Progenitor cell of endocrine pancreas (in vitro differentiated cells): ENCODE results near the gene ALDH1L1. TPM values are rescaled to one million over a fixed set of nuclear protein-coding genes. Genes with fewer than 3 reads are reported as not detected.

Experiments
- DNase-seq: peaks from one replicate; pipeline ENCODE4 v3.0.0; 2021; ENCODE audit warnings: low spot score; ENCODE audit not compliant: unreplicated experiment
- H3K27ac Mint-ChIP-seq: 2 replicates; pipeline ENCODE4 v1.8.0; 2021; ENCODE audit warnings: mild to moderate bottlenecking, moderate library complexity, mixed read lengths
- H3K27me3 Mint-ChIP-seq: 2 replicates; pipeline ENCODE4 v1.8.0; 2021; ENCODE audit warnings: mixed read lengths
- H3K36me3 Mint-ChIP-seq: 2 replicates; pipeline ENCODE4 v1.8.0; 2022; ENCODE audit warnings: mixed read lengths; ENCODE audit not compliant: insufficient read depth
- H3K4me1 Mint-ChIP-seq: 2 replicates; pipeline ENCODE4 v1.8.0; 2021; ENCODE audit warnings: low read depth, mixed read lengths
- H3K4me3 Mint-ChIP-seq: 2 replicates; pipeline ENCODE4 v1.8.0; 2021; ENCODE audit warnings: low read depth, mild to moderate bottlenecking, moderate library complexity, mixed read lengths
- H3K9me3 Mint-ChIP-seq: 2 replicates; pipeline ENCODE4 v1.8.0; 2021; ENCODE audit warnings: low read depth, mixed read lengths
- total RNA-seq: library from RNA; stranded (reverse); gene quantifications from 2 replicates; pipeline ENCODE4 v1.2.1, GENCODE V29; 2021
- TF ChIP-seq, protein P1 (sequence below): fragments of 200-600 bp; sonication (generic); IDR thresholded peaks from one replicate; pipeline ENCODE4 v1.5.0; 2021; ENCODE audit warnings: antibody characterized with exemption, mild to moderate bottlenecking; ENCODE audit not compliant: unreplicated experiment

The ALDH1L1 gene
- total RNA-seq, 1 donor from 2014 or later, result 3.1 TPM

DNA sequence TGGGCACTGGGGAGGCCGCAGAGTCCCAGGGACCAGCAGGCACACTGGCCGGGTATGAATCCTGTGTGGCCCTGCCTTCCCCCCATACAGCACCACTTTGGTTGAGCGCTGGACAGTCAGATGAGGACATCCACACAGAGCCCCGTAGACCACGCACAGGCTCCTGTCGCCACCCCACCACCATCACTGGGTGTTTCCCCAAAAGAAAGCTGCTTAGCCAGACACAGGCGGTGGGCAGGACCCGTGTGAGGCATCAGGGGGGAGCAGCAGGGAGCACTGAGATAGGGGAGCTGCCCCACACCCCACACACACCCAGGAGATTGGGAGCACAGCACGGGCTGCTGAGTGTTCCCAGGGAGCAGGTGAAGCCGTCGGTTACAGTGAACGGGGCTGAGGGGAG lies 54.1 kb downstream of the ALDH1L1 start:
- TF ChIP-seq, protein P1, sequence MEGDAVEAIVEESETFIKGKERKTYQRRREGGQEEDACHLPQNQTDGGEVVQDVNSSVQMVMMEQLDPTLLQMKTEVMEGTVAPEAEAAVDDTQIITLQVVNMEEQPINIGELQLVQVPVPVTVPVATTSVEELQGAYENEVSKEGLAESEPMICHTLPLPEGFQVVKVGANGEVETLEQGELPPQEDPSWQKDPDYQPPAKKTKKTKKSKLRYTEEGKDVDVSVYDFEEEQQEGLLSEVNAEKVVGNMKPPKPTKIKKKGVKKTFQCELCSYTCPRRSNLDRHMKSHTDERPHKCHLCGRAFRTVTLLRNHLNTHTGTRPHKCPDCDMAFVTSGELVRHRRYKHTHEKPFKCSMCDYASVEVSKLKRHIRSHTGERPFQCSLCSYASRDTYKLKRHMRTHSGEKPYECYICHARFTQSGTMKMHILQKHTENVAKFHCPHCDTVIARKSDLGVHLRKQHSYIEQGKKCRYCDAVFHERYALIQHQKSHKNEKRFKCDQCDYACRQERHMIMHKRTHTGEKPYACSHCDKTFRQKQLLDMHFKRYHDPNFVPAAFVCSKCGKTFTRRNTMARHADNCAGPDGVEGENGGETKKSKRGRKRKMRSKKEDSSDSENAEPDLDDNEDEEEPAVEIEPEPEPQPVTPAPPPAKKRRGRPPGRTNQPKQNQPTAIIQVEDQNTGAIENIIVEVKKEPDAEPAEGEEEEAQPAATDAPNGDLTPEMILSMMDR, result no peak
- H3K36me3 Mint-ChIP-seq, result no peaks in the 10 kb centered on the region
- H3K9me3 Mint-ChIP-seq, result no peaks in the 10 kb centered on the region
- no peak for DNase-seq
- no peak overlapping the region for H3K4me3 Mint-ChIP-seq
- peaks cover 2% of the 10 kb centered on the region for H3K27me3 Mint-ChIP-seq
- H3K4me1 Mint-ChIP-seq, result no peaks in the 10 kb centered on the region
- no peak overlapping the region for H3K27ac Mint-ChIP-seq

DNA sequence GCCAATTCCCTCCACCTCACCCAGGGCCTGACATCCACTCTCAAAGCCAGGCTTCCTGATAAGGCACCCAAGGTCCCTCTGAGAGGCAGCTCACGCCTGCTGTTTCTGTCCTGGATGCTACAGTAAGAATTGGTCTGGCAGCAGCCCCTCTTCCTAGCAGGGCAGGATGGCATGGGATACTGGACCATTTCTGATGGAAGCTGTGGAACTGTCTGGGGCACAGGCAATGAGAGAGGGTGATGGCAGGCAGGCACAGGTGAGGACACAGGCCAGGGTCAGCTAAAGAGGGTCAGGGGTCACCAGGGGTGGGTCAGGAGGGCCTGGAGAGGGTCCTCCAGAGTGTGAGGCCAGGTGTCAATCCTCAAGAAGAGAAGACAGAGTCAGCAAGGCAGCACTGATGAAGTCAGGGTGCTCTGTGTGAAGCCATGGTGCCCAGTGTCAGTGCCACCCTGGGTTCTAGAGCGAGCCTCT lies 54.6 kb downstream of the ALDH1L1 start:
- Mint-ChIP-seq H3K27ac (no peak overlapping the region), H3K4me3 (no peak overlapping the region), H3K9me3 (no peaks in the 10 kb centered on the region), H3K27me3 (peaks cover 2% of the 10 kb centered on the region), H3K4me1 (no peaks in the 10 kb centered on the region), H3K36me3 (no peaks in the 10 kb centered on the region)
- DNase-seq, result no peak
- TF ChIP-seq, protein P1, result no peak

DNA sequence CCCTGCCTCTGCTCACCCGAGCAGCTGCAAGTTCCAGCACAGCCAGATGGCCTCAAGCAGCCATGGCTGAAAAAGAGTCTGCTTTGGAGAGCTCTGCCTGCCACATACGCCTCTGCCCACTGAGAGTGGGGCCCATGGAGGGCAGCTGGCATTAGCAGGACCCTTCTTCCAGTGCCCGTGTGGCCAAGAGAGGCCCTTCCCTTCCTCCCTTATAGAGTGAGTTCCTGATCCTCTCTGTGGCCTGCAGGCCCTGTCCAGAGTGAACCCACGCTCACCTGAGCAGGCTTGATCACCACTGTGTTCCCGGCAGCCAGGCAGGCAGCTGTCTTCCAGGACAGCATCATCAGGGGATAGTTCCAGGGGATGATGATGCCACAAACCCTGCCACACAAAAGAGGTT lies 55.0 kb downstream of the ALDH1L1 start:
- Mint-ChIP-seq H3K9me3 (no peaks in the 10 kb centered on the region), H3K4me3 (no peak overlapping the region), H3K27ac (no peak overlapping the region), H3K27me3 (peaks cover 2% of the 10 kb centered on the region), H3K36me3 (no peaks in the 10 kb centered on the region), H3K4me1 (no peaks in the 10 kb centered on the region)
- DNase-seq, result no peak
- TF ChIP-seq, protein P1, result no peak

DNA sequence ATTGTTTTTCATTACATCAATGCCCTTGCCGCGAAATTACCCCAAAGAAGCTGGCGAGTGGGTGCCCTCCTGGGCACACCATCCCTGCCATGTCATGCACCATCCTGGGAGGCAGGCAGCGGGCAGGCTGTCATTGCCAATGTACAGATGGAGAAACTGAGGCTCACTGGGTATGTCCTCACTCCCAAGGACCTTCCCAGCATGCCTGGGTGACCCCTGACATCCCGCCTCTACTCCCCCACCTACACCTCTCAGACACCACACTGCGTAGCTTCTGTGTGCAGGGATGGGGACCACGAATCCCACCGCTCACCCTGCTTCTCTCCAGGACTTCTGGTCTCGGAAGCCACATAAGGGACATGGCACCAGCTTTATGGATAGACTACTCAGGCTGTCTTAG lies 55.5 kb downstream of the ALDH1L1 start:
- H3K27ac Mint-ChIP-seq, result no peak overlapping the region
- no peaks in the 10 kb centered on the region for H3K4me1 Mint-ChIP-seq
- TF ChIP-seq, protein P1, result no peak
- no peak overlapping the region for H3K4me3 Mint-ChIP-seq
- no peaks in the 10 kb centered on the region for H3K36me3 Mint-ChIP-seq
- peaks cover 2% of the 10 kb centered on the region for H3K27me3 Mint-ChIP-seq
- no peak for DNase-seq
- no peaks in the 10 kb centered on the region for H3K9me3 Mint-ChIP-seq

DNA sequence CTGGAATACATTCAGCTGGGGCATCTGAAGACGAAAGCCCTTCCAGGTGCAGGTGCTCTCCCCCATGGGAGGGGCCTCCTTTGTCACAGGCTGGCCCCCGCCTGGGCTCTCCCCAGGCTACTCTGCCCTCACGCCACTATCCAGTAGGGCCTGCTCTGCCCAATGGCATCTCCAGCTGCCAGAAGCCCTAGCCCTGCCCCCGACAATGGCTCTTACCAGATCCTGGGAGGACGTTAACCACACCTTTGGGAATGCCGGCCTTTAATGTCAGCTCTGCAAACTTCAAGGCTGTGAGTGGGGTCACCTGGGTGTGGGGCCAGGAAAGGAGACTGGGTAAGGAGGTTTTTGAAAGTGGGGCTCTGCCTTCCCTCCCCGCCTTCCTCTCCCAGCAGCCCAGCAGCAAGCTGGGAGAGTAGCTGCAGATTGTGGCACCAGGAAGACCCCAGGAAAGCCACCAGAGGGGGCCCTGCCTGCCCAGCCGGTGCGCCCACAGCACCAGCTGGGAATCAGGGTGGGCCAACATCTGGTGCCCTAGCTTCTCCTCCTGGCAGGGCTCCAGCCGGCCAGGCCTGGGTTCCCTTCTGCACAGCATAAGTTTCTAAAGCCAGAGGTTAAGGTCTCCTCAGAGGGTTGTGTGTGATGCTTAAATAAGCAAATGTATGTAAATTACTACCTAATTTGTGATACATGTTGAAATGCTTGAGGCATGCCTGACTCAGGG lies 56.1 kb downstream of the ALDH1L1 start:
- no peak overlapping the region for H3K4me3 Mint-ChIP-seq
- H3K9me3 Mint-ChIP-seq, result no peaks in the 10 kb centered on the region
- no peak for DNase-seq
- no peak overlapping the region for H3K27ac Mint-ChIP-seq
- no peaks in the 10 kb centered on the region for H3K36me3 Mint-ChIP-seq
- TF ChIP-seq, protein P1, result no peak
- H3K27me3 Mint-ChIP-seq, result no peaks in the 10 kb centered on the region
- H3K4me1 Mint-ChIP-seq, result no peaks in the 10 kb centered on the region
